ENCODE measurements around the gene PLEKHA5.

The PLEKHA5 gene

GRCh38 chr12:19128485-19128884 lies 1.0 kb upstream of the PLEKHA5 start:
- FAIRE-seq, result peak; percentile 56

GRCh38 chr12:19129122-19129485 lies 429 bp upstream of the PLEKHA5 start:
- no peak for FAIRE-seq

GRCh38 chr12:19130224-19131024 lies 891 bp downstream of the PLEKHA5 start:
- FAIRE-seq, result no peak

- FAIRE-seq, result no peak
These were observed 1.5 kb downstream of the PLEKHA5 start for GRCh38 chr12:19131025-19131444.

GRCh38 chr12:19138551-19138950 lies 9.0 kb downstream of the PLEKHA5 start:
- no peak for FAIRE-seq

GRCh38 chr12:19138956-19139355 lies 9.4 kb downstream of the PLEKHA5 start:
- no peak for FAIRE-seq

GRCh38 chr12:19139615-19140194 lies 10.2 kb downstream of the PLEKHA5 start:
- FAIRE-seq, result no peak

- FAIRE-seq, result no peak
These were observed 11.1 kb downstream of the PLEKHA5 start for GRCh38 chr12:19140381-19141236.

- FAIRE-seq, result no peak
These were observed 13.0 kb downstream of the PLEKHA5 start for GRCh38 chr12:19142499-19142898.

- FAIRE-seq, result no peak
These were observed 14.8 kb downstream of the PLEKHA5 start for GRCh38 chr12:19144287-19144686.

- FAIRE-seq, result no peak
These were observed 15.5 kb downstream of the PLEKHA5 start for GRCh38 chr12:19144985-19145384.

GRCh38 chr12:19148860-19149259 lies 19.3 kb downstream of the PLEKHA5 start:
- no peak for FAIRE-seq

GRCh38 chr12:19150273-19150900 lies 20.9 kb downstream of the PLEKHA5 start:
- no peak for FAIRE-seq

GRCh38 chr12:19151298-19151697 lies 21.8 kb downstream of the PLEKHA5 start:
- FAIRE-seq, result no peak

- no peak for FAIRE-seq
These were observed 23.9 kb downstream of the PLEKHA5 start for GRCh38 chr12:19153396-19153795.

GRCh38 chr12:19154686-19155085 lies 25.2 kb downstream of the PLEKHA5 start:
- FAIRE-seq, result no peak

- FAIRE-seq, result no peak
These were observed 26.6 kb downstream of the PLEKHA5 start for GRCh38 chr12:19155981-19156734.

GRCh38 chr12:19158923-19159322 lies 29.4 kb downstream of the PLEKHA5 start:
- FAIRE-seq, result no peak

GRCh38 chr12:19161216-19161615 lies 31.7 kb downstream of the PLEKHA5 start:
- FAIRE-seq, result no peak

- no peak for FAIRE-seq
These were observed 35.9 kb downstream of the PLEKHA5 start for GRCh38 chr12:19165451-19165850.

GRCh38 chr12:19166387-19166786 lies 36.9 kb downstream of the PLEKHA5 start:
- FAIRE-seq, result no peak

GRCh38 chr12:19166956-19167355 lies 37.4 kb downstream of the PLEKHA5 start:
- FAIRE-seq, result no peak

All from islet of Langerhans (tissue), 1 donor.